GM12872 (cell line): ENCODE measurements around the gene MYBPC2.

Source experiments
- TF ChIP-seq, protein P1 (sequence below): IDR thresholded peaks from 3 replicates; pipeline ENCODE4 v1.5.1; 2011; ENCODE audit warnings: low read depth, mild to moderate bottlenecking, low read length, moderate library complexity; ENCODE audit not compliant: insufficient read depth

The MYBPC2 gene

DNA sequence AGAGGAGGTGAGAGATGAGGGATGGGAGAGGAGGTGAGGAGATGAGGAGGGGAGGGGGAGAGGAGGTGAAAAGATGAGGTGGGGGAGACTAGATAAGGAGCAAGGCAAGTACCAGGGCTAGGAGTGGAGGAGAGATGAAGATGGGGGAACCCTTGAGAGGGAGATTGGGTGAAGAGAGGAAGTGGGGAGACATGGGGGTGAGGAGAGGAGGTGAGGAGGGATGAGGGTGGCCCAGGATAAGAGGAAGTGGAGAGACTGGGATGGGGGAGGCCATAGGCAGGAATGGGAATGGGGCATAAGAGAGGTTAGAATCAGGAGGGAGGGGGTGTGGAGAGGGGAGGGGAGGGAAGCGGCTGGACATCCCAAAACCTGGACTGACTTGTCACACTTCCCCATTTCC lies 26.9 kb downstream of the MYBPC2 start:
- TF ChIP-seq, protein P1, sequence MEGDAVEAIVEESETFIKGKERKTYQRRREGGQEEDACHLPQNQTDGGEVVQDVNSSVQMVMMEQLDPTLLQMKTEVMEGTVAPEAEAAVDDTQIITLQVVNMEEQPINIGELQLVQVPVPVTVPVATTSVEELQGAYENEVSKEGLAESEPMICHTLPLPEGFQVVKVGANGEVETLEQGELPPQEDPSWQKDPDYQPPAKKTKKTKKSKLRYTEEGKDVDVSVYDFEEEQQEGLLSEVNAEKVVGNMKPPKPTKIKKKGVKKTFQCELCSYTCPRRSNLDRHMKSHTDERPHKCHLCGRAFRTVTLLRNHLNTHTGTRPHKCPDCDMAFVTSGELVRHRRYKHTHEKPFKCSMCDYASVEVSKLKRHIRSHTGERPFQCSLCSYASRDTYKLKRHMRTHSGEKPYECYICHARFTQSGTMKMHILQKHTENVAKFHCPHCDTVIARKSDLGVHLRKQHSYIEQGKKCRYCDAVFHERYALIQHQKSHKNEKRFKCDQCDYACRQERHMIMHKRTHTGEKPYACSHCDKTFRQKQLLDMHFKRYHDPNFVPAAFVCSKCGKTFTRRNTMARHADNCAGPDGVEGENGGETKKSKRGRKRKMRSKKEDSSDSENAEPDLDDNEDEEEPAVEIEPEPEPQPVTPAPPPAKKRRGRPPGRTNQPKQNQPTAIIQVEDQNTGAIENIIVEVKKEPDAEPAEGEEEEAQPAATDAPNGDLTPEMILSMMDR, result no peak

DNA sequence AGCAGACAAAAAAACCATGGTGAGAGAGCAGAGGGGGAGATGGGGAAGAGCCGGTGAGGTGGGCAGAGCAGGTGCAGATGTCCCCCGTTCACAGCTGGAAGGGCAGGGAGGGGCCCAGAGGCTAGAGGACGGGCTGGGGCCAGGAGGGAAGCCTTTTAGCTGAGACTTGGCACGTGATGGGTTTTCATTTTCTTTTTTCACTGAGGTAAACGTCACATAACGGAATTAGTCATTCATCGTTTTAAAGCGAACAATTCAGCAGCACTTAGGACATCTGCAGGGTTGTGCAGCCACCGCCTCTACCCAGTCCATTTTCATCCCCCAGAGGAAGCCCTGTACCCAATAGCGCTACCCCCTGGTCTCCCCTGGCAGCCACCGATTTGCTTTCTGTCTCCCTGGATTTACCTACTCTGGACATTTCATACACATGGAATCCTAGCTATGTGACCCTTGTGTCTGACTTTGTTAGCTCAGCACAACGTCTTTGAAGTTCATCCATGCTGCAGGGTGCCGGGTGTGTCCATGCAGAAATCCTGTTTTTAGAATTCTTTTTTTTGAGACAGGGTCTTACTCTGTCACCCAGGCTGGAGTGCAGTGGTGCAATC lies 27.6 kb downstream of the MYBPC2 start:
- TF ChIP-seq, protein P1, result peak; percentile 65

DNA sequence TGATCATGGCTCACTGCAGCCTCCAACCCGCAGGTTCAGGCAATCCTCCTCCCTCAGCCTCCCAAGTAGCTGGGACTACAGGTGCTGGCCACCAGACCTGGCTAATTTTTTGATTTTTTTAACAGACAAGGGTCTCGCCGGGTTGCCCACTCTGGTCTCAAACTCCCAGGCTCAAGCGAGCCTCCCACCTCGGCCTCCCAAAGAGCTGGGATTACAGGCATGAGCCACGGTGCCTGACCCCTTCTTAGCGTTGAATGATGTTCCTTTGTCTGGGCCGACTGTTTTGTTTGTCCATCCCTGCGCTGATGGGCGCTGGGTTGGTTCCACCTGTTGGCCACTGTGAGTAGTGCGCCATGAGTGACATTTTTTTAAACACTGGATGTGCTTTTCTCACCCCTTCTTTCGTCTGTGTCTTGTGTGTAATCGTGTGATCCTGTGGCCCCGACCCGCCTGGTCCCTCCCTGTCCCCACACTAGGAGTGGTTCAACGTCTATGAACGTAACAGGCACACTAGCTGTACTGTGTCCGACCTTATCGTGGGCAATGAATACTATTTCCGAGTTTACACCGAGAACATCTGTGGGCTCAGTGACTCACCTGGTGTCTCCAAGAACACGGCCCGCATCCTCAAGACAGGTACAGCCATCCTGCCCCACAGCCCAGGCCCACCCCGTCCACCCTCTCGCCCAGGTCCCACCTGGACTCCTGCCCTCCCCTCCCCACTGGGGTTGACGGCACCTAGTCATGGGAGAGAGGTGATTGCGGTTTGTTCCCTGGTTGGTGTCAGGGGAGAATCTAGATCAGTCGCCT lies 28.6 kb downstream of the MYBPC2 start:
- TF ChIP-seq, protein P1, result peak; percentile 92

DNA sequence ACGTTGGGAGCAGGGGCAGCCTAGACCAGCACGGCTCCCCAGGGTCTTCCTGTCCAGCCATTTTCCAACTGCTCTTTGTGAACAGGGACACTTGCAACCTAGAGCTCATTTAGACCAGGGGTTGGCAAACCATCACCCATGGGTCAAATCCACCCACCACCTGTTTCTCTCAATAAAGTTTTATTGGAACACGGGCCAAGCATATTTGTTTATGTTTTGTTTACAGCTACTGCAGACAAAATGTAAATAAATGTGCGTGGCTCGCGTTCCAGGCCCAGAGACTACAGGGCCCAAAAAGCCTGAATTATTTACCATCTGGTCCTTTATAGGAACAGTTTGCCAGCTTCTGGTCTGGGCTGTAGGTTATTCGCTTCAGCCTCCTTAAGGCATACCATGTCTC lies 30.3 kb downstream of the MYBPC2 start:
- TF ChIP-seq, protein P1, result no peak

DNA sequence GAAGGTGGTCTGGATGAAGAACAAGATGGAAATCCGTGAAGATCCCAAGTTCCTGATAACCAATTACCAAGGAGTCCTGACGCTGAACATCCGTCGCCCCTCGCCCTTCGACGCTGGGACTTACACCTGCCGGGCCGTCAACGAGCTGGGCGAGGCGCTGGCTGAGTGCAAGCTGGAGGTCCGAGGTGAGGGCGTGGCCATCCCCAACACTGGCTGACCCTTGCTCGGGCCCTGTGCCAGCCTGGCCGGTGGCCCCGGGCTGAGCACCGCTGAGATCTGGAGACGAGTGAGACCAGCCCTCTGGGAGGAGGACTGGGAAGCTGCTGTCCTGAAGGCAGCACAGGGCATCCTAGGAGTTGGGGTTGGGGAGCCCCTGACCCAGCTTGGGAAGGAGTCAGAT lies 31.7 kb downstream of the MYBPC2 start:
- TF ChIP-seq, protein P1, result no peak

DNA sequence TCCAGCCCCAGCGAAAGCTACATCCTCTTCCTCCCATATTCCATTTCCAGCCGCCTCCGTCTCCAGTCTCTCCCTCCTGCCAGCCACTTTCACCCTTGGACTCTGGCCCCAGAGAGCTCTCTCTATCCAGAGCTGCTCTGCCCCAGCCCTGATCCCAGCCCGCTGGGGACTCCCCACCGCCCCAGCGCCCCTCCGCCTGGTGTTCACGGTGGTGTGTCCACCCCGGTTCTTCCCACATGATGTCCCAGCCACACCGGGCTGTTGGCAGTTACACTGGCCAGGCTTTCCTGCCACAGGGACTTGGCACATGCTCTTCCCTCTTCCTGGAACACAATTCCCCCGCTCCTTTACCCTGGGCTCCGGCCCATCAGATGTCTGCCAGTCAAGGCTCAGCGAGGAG lies 32.3 kb downstream of the MYBPC2 start:
- TF ChIP-seq, protein P1, result no peak

DNA sequence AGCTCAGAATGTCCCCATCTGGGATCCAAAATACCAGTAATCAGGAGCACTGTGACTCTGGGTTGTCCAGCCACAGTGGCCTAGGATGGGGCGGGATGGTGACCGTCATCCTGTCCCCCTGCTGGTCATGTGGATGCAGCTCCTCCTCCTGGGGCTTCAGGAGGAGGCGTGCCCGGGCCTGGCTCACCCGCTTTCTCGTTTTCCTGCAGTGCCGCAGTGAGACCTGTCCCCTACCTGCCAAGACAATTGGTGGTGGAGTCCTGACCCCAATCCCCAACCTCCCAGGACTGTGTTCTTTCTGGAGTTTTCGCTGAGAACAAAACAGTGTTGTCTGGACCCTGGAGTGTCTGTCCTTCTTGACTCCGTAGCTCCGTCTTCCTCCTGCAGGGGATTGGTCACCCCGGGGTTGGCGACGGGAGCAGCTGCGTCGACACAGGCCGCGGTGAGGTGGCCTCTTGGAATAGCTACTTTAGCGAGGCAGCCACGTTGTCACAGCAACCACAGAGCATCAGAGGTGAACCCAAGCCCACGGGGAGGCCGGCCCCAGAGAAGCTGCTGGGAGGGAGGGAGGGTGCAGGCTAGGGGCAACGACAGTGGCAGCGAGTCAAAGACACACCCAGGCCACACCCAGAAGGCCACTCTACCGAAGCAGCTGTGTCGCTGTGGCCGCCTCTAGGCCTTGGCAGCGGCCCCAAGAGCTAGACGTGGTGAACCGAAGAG lies 33.5 kb downstream of the MYBPC2 start:
- TF ChIP-seq, protein P1, result peak; percentile 31; the same call in 1 of the 3 replicates
